ENCODE data around the gene RBMS1. TPM values are rescaled to one million over a fixed set of nuclear protein-coding genes. Genes with fewer than 3 reads are reported as not detected.

RBMS1 gene
- total RNA-seq, 3 donors from 2014 or later: 9.7 to 58.3 (median 21.6) TPM

DNA sequence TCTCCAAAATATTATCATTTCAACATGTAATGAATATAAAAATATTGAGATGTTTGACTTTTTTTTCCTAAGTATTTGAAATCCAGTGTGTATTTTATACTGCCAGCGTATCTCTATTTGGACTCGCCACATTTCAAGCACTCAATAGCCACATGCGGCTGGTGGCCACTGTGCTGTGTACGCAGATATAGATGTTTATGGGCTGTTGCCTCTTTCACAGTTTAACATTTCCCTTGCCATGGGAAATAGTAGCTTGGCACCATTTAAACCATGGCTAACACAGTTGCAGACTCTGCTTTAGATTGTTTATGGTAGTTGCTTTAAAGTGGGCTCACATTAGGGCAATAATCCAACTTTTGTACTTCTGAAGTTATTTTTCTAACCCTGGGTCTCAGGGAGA is 157.0 kb downstream of the RBMS1 start:
- Histone ChIP-seq H3K4me3 (no peak overlapping the region), H3K36me3 (ENCODE audit: low read depth) (no peaks in the 10 kb centered on the region), H3K9me3 (no peaks in the 10 kb centered on the region), H3K4me1 (ENCODE audit: low read depth) (no peaks in the 10 kb centered on the region)
- DNase-seq (no peak), ATAC-seq (no peak)
- TF ChIP-seq, protein P1, sequence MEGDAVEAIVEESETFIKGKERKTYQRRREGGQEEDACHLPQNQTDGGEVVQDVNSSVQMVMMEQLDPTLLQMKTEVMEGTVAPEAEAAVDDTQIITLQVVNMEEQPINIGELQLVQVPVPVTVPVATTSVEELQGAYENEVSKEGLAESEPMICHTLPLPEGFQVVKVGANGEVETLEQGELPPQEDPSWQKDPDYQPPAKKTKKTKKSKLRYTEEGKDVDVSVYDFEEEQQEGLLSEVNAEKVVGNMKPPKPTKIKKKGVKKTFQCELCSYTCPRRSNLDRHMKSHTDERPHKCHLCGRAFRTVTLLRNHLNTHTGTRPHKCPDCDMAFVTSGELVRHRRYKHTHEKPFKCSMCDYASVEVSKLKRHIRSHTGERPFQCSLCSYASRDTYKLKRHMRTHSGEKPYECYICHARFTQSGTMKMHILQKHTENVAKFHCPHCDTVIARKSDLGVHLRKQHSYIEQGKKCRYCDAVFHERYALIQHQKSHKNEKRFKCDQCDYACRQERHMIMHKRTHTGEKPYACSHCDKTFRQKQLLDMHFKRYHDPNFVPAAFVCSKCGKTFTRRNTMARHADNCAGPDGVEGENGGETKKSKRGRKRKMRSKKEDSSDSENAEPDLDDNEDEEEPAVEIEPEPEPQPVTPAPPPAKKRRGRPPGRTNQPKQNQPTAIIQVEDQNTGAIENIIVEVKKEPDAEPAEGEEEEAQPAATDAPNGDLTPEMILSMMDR (IDR thresholded peaks at IDR 0.05): no peak
- intact Hi-C loops (cut with DNase I, micrococcal nuclease): no loop called here

DNA sequence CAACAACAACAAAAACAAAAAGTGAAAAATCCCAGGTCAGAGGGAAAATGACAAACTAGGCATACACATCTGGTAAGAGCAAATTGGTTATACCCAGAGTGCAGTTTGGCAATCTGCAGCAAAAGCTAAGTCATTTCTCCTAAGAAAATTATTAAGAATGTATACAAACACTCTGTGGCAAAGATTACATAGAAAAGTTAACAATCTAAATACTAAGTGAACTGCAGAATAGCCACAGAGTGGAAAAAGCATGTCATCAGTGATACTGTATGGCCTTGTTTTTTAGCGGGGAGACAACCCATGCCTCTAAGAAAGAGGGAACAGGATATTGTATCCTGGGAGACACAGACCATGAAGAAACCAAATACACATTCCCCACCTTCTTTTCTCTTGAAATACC is 157.5 kb downstream of the RBMS1 start:
- intact Hi-C loops (cut with DNase I, micrococcal nuclease): no loop called here

DNA sequence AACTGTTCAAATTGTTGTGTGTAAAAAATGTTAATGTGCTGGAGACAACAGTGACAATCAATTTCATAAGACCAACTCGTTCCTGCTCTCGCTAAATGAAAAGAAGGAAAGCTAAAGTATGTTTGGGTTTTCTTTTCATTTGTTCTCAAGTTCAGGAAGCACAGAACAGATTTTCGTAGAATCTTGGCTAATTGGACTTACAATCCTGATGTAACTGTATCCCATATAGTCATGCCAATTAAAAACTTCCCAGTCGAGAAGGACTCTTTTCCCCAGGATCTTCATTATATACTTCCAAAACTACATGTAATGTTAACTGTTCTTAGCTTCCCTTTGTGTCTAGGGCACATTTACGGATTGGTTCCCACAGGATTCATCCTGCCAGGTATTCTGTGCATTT is 158.2 kb downstream of the RBMS1 start:
- DNase-seq: no peak
- ATAC-seq: no peak
- Histone ChIP-seq H3K4me1 (ENCODE audit: low read depth) (no peaks in the 10 kb centered on the region), H3K36me3 (ENCODE audit: low read depth) (no peaks in the 10 kb centered on the region), H3K9me3 (no peaks in the 10 kb centered on the region), H3K4me3 (no peak overlapping the region)
- TF ChIP-seq, protein P1 (IDR thresholded peaks at IDR 0.05): no peak
- intact Hi-C loops (cut with DNase I, micrococcal nuclease): no loop called here

More for the DNA sequence above, 157.5 kb downstream of the RBMS1 start:
- H3K9me3 ChIP-seq: no peaks in the 10 kb centered on the region
- TF ChIP-seq, protein P1 (IDR thresholded peaks at IDR 0.05): no peak
- no peaks in the 10 kb centered on the region for H3K36me3 ChIP-seq (ENCODE audit: low read depth)
- H3K4me3 ChIP-seq: no peak overlapping the region
- DNase-seq: no peak
- no peaks in the 10 kb centered on the region for H3K4me1 ChIP-seq (ENCODE audit: low read depth)
- no peak for ATAC-seq

DNA sequence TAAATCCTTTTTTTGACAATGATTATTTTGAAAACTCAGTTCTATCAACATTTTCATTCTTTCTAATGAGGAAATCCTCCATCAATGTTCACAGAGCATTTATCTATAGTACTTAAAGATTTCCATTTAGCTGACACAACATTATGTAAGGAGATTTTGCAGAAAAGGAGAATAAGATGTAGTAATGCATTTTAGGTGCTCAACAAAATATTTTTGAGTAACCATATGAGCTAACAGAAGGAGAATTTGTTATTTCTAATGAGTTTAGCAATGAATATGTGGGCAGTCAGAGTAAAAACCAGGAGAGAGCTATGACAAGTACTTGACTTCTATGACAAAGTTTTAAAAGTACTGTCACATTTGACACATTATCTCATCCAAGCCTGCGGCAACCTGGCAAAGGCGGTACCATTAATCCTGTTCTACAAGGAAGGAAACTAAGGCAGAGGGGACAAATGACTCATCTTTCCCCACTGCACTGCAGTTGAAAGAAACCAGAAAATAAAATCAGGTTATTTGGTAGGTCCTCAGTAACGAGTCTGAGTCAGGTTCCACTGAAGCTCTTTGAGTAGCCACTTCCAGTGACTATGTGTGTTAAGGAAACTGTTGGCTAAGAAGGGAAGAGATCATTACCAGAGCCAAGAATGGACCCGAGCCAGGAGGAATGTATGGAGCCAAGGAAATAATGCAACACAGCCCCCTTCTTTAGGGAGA is 159.4 kb downstream of the RBMS1 start:
- Histone ChIP-seq H3K4me1 (ENCODE audit: low read depth) (no peaks in the 10 kb centered on the region), H3K36me3 (ENCODE audit: low read depth) (no peaks in the 10 kb centered on the region), H3K4me3 (no peak overlapping the region), H3K9me3 (no peaks in the 10 kb centered on the region)
- intact Hi-C loops (cut with DNase I, micrococcal nuclease): no loop called here
- DNase-seq: no peak
- TF ChIP-seq, protein P1 (IDR thresholded peaks at IDR 0.05): no peak
- ATAC-seq: no peak

DNA sequence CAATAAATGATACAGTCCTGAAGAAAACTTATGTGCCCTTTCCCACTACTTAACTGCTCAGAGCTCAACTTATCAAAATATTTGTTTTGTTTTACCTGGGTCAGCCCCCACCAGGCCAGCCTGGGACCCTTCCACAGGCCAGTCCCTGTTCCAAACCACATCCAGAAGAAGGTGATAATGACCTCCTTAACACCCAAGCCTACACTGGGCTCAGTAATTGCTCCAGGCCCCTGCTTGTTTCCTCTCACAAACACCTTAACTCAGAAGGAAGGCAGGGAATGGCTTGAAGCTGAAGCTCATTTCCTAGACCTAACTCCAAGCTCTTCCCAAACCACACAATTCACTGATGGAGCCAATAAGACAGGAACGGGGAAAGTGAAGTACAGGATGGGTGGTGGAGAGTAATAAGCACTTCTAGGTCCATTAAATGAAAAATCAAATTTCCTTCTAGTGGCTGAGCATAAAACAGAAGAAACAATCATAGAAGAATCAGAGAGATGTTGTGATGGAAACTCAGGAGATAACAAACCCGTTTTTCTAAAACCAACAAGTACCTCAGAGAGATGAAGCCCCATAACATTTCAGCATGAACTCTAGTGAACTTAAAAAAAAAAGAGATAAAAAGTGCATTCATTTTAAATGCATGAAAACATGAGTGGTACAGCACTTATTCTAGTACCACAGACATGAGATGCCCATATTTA is 160.1 kb downstream of the RBMS1 start:
- intact Hi-C loops (cut with DNase I, micrococcal nuclease): no loop called here
- DNase-seq (no peak), ATAC-seq (no peak)
- TF ChIP-seq, protein P1 (IDR thresholded peaks at IDR 0.05): no peak
- no peak overlapping the region for H3K4me3 ChIP-seq
- H3K36me3 ChIP-seq (ENCODE audit: low read depth): no peaks in the 10 kb centered on the region
- H3K9me3 ChIP-seq: no peaks in the 10 kb centered on the region
- H3K4me1 ChIP-seq (ENCODE audit: low read depth): no peaks in the 10 kb centered on the region

Data from mucosa of descending colon (tissue), 3 donors.